GM23338 (cell line): Measurements from ENCODE around the gene RASL10B.
"Not testable (repeated sequence)": the region's sequence is repeated elsewhere in the genome, so short reads cannot be mapped to it uniquely, and the experiment has no call there.

Experiments
- CREB1 ChIP-seq: fragments of 250-450 bp; sonication (Bioruptor Pico); IDR thresholded peaks from 2 replicates; pipeline ENCODE4 v1.5.0; 2020; ENCODE audit warnings: low read depth, mild to moderate bottlenecking, moderate library complexity
- CTCF ChIP-seq, 2 experiments: fragments of 200-600 bp in 1 of 2; sonication (generic) in 1 of 2; conservative IDR thresholded peaks; 2 replicates each; pipeline versions ENCODE4 v1.5.1 to v1.6.1; 2016 to 2017; ENCODE audit warnings: antibody characterized with exemption in 2 of 2, low read depth in 2 of 2, mild to moderate bottlenecking in 2 of 2, moderate library complexity in 1 of 2
- EZH2 ChIP-seq: fragments of 200-600 bp; sonication (generic); IDR thresholded peaks from one replicate; pipeline ENCODE4 v1.8.0; 2017; ENCODE audit warnings: antibody characterized with exemption, mild to moderate bottlenecking, low read depth; ENCODE audit not compliant: unreplicated experiment
- EZH2phosphoT487 ChIP-seq: fragments of 200-600 bp; sonication (generic); IDR thresholded peaks from one replicate; pipeline ENCODE4 v1.8.1; 2018; ENCODE audit warnings: antibody characterized with exemption; ENCODE audit not compliant: unreplicated experiment
- JUNB ChIP-seq: IDR thresholded peaks from one replicate; pipeline ENCODE4 v1.6.1; 2016; ENCODE audit warnings: antibody characterized with exemption; ENCODE audit not compliant: unreplicated experiment
- NANOG ChIP-seq: IDR thresholded peaks from 2 replicates; pipeline ENCODE4 v1.6.1; 2016; ENCODE audit warnings: antibody characterized with exemption, borderline replicate concordance
- POLR2AphosphoS5 ChIP-seq: IDR thresholded peaks from 2 replicates; pipeline ENCODE4 v1.6.1; 2016; ENCODE audit warnings: antibody characterized with exemption, low read depth
- STAT1 ChIP-seq: IDR thresholded peaks from one replicate; pipeline ENCODE4 v1.6.1; 2016; ENCODE audit warnings: antibody characterized with exemption; ENCODE audit not compliant: unreplicated experiment
- ZNF114 ChIP-seq: fragments of 250-450 bp; sonication (Bioruptor Pico); IDR thresholded peaks from 2 replicates; pipeline ENCODE4 v1.5.0; 2020; ENCODE audit warnings: mild to moderate bottlenecking, moderate library complexity
- ZNF331 ChIP-seq: fragments of 250-450 bp; sonication (Bioruptor Pico); IDR thresholded peaks from 2 replicates; pipeline ENCODE4 v1.5.0; 2020; ENCODE audit warnings: low read depth, mild to moderate bottlenecking, moderate library complexity
- TF ChIP-seq, protein P1 (sequence below): IDR thresholded peaks from one replicate; pipeline ENCODE4 v1.6.1; 2018; ENCODE audit warnings: antibody characterized with exemption; ENCODE audit not compliant: unreplicated experiment

DNA sequence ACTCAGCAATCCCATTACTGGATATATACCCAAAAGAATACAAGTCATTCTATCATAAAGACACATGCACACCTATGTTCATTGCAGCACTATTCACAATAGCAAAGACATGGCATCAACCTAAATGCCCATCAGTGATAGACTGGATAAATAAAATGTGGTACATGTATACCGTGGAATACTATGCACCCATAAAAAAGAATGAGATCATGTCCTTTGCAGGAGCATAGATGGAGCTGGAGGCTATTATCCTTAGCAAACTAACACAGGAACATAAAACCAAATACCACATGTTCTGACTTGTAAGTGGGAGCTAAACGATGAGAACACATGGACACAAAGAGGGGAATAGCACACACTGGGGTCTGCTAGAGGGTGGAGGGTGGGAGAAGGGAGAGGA is 28.1 kb upstream of the RASL10B start:
- not testable (repeated sequence) for TF ChIP-seq CTCF (conservative IDR thresholded peaks at IDR 0.05; ENCODE audit: low read depth in 2 of 2); EZH2; POLR2AphosphoS5; EZH2phosphoT487; ZNF114; JUNB; NANOG; STAT1; CREB1 (CRISPR knock-in tag); ZNF331
- TF ChIP-seq, protein P1, sequence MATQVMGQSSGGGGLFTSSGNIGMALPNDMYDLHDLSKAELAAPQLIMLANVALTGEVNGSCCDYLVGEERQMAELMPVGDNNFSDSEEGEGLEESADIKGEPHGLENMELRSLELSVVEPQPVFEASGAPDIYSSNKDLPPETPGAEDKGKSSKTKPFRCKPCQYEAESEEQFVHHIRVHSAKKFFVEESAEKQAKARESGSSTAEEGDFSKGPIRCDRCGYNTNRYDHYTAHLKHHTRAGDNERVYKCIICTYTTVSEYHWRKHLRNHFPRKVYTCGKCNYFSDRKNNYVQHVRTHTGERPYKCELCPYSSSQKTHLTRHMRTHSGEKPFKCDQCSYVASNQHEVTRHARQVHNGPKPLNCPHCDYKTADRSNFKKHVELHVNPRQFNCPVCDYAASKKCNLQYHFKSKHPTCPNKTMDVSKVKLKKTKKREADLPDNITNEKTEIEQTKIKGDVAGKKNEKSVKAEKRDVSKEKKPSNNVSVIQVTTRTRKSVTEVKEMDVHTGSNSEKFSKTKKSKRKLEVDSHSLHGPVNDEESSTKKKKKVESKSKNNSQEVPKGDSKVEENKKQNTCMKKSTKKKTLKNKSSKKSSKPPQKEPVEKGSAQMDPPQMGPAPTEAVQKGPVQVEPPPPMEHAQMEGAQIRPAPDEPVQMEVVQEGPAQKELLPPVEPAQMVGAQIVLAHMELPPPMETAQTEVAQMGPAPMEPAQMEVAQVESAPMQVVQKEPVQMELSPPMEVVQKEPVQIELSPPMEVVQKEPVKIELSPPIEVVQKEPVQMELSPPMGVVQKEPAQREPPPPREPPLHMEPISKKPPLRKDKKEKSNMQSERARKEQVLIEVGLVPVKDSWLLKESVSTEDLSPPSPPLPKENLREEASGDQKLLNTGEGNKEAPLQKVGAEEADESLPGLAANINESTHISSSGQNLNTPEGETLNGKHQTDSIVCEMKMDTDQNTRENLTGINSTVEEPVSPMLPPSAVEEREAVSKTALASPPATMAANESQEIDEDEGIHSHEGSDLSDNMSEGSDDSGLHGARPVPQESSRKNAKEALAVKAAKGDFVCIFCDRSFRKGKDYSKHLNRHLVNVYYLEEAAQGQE = not testable (repeated sequence)
